Peyer's patch (tissue), 4 donors: ENCODE measurements around the gene CUBN.

Experiments
- POLR2A ChIP-seq, 2 donors: fragments of 450-650 bp; IDR thresholded peaks; one replicate each; pipeline ENCODE4 v1.5.1; 2017; ENCODE audit warnings: antibody characterized with exemption in 2 of 2, mild to moderate bottlenecking in 2 of 2, moderate library complexity in 2 of 2
- TF ChIP-seq, protein P1 (sequence below), 6 experiments: fragments of 450-650 bp in 4 of 6; fragments of 200-600 bp in 2 of 6; sonication (generic) in 1 of 6; IDR thresholded peaks; one replicate each; pipeline ENCODE4 v1.5.1; 2017 to 2019; ENCODE audit warnings: antibody characterized with exemption in 6 of 6, mild to moderate bottlenecking in 3 of 6, moderate library complexity in 1 of 6

DNA sequence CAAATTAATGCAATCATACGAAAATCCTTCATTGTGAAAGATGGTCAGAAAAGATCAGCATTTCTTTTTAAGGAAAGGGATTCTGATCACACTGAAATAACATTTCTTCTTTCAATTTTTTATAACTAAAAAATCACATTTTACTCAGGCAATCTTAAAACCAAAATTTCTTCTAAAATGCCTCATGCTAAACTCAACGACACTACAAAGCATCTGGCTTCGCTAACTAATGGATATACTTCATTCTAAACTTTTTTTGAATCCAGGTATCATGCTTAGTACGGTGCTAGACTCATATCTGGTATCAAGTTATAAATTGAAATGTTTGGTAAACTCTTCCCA, 100.4 kb downstream of the CUBN start:
- TF ChIP-seq, protein P1, sequence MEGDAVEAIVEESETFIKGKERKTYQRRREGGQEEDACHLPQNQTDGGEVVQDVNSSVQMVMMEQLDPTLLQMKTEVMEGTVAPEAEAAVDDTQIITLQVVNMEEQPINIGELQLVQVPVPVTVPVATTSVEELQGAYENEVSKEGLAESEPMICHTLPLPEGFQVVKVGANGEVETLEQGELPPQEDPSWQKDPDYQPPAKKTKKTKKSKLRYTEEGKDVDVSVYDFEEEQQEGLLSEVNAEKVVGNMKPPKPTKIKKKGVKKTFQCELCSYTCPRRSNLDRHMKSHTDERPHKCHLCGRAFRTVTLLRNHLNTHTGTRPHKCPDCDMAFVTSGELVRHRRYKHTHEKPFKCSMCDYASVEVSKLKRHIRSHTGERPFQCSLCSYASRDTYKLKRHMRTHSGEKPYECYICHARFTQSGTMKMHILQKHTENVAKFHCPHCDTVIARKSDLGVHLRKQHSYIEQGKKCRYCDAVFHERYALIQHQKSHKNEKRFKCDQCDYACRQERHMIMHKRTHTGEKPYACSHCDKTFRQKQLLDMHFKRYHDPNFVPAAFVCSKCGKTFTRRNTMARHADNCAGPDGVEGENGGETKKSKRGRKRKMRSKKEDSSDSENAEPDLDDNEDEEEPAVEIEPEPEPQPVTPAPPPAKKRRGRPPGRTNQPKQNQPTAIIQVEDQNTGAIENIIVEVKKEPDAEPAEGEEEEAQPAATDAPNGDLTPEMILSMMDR (IDR thresholded peaks at IDR 0.05): no peak
- TF ChIP-seq POLR2A (IDR thresholded peaks at IDR 0.05): no peak
